HFFc6 (cell line): Measurements from ENCODE around the gene PRDM5. TPM values are rescaled to one million over a fixed set of nuclear protein-coding genes. Genes with fewer than 3 reads are reported as not detected.

Source experiments
- DNase-seq: peaks from one replicate; pipeline ENCODE4 v3.0.0-alpha.2; 2018
- H3K27ac Mint-ChIP-seq: 2 replicates; pipeline ENCODE4 v1.8.0; 2020; ENCODE audit warnings: mild to moderate bottlenecking, mixed read lengths
- H3K27me3 Mint-ChIP-seq: 2 replicates; pipeline ENCODE4 v1.8.0; 2021; ENCODE audit warnings: mild to moderate bottlenecking, moderate library complexity, mixed read lengths; ENCODE audit not compliant: insufficient read depth
- H3K36me3 Mint-ChIP-seq: 2 replicates; pipeline ENCODE4 v1.8.0; 2021; ENCODE audit warnings: low read depth, mixed read lengths
- H3K4me1 Mint-ChIP-seq: 2 replicates; pipeline ENCODE4 v1.8.0; 2020; ENCODE audit warnings: low read depth, mixed read lengths
- H3K4me3 Mint-ChIP-seq: 2 replicates; pipeline ENCODE4 v1.8.0; 2020; ENCODE audit warnings: mild to moderate bottlenecking, moderate library complexity, mixed read lengths
- H3K9me3 Mint-ChIP-seq: 2 replicates; pipeline ENCODE4 v1.8.0; 2020; ENCODE audit warnings: mild to moderate bottlenecking, mixed read lengths
- CTCF ChIP-seq: fragments of 200-600 bp; sonication (generic); IDR thresholded peaks from 2 replicates; pipeline ENCODE4 v1.5.0; 2021; ENCODE audit warnings: antibody characterized with exemption, mild to moderate bottlenecking
- total RNA-seq, 6 experiments: library from RNA; stranded (reverse); fragmentation: NEBNext Ultra II Directional; extraction: Animal tissue kit (Norgen Biotek cat#: 25700); gene quantifications; 2 replicates in 1 of 6; 3 replicates in 5 of 6; pipeline ENCODE4 v1.2.3, GENCODE V29; 2021

The PRDM5 gene
- total RNA-seq, 6 experiments from 2014 or later: 8.3 to 13.4 (median 12.5) TPM

GRCh38 chr4:120672558-120673147 lies 249.9 kb downstream of the PRDM5 start:
- Mint-ChIP-seq H3K4me3 (no peak overlapping the region), H3K27ac (no peak overlapping the region)

GRCh38 chr4:120672076-120672475 lies 250.4 kb downstream of the PRDM5 start:
- Mint-ChIP-seq H3K36me3 (peaks cover 12% of the 10 kb centered on the region; the same call in 1 of the 2 replicates), H3K4me1 (no peaks in the 10 kb centered on the region), H3K27ac (no peak overlapping the region), H3K27me3 (no peaks in the 10 kb centered on the region; the same call in 1 of the 2 replicates), H3K4me3 (no peak overlapping the region), H3K9me3 (peaks cover 16% of the 10 kb centered on the region; the same call in 1 of the 2 replicates)
- DNase-seq: no peak
- no peak for TF ChIP-seq CTCF

More at GRCh38 chr4:120672558-120673147, 249.9 kb downstream of the PRDM5 start:
- no peak for DNase-seq
- Mint-ChIP-seq H3K36me3 (peaks cover 12% of the 10 kb centered on the region; the same call in 1 of the 2 replicates), H3K27me3 (no peaks in the 10 kb centered on the region; the same call in 1 of the 2 replicates), H3K9me3 (peaks cover 16% of the 10 kb centered on the region; the same call in 1 of the 2 replicates), H3K4me1 (no peaks in the 10 kb centered on the region)
- TF ChIP-seq CTCF: no peak

DNA sequence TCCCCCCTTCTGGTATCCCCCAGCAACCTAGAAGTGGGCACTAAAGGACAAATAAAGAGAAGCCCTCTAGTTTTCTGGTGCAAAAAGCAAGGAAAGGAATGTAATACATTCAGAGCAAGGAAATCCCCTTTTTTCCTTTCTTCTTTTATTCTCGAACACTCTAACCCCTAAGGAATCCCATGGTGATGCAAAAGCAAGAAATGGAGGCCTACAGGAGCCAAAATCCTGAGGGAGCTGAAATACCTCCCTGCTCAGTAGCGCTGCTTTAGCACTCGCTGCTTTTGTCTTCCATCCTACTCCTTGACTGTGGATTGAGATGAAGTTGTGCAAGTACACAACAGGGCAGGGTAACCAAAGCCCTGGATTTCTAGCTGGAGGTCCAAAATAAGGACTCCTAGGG lies 251.0 kb downstream of the PRDM5 start:
- no peak for TF ChIP-seq CTCF
- Mint-ChIP-seq H3K9me3 (peaks cover 16% of the 10 kb centered on the region; the same call in 1 of the 2 replicates), H3K4me3 (no peak overlapping the region), H3K4me1 (no peaks in the 10 kb centered on the region), H3K36me3 (peaks cover 12% of the 10 kb centered on the region; the same call in 1 of the 2 replicates), H3K27me3 (no peaks in the 10 kb centered on the region; the same call in 1 of the 2 replicates), H3K27ac (no peak overlapping the region)
- DNase-seq: no peak

DNA sequence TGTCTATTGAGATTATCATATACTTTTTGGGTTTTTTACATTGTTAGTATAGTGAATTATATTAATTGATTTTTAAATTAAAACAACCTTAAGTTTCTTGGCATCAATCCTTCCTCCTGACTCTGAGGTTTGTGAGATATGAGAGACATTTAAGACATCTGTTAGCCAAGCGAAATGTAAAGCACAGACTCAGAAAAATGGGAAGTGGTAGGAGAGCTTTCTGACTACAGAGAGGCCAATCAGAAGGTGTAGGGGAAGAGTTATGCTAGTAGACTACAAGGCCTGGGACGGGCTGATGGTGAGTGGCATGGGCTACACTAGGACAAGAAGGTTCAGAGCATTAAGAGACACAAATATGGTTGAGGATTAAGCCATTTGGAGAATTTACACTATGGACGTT lies 255.4 kb downstream of the PRDM5 start:
- Mint-ChIP-seq H3K36me3 (peaks cover 3% of the 10 kb centered on the region; the same call in 1 of the 2 replicates), H3K27me3 (no peaks in the 10 kb centered on the region), H3K4me1 (no peaks in the 10 kb centered on the region), H3K9me3 (peaks cover 9% of the 10 kb centered on the region; the same call in 1 of the 2 replicates), H3K27ac (no peak overlapping the region), H3K4me3 (no peak overlapping the region)
- no peak for TF ChIP-seq CTCF
- no peak for DNase-seq

DNA sequence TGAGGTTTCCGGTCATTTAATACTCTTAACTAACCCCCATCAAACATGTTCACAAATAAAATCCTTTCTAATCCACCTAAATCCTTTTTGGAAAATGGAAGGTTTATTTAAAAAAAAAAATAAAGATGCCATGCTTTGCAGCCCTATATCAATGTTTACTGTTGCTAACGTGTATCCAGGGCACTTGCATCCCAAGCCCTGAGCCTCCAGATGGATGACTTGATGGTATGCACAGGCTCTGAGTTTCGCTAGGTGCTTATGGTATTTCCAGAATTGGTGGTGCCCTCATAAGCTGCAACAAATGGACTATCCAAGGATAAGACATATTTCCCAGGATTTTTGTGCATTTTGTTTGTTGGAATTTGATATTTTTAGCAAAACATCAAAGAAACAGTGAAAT lies 257.7 kb downstream of the PRDM5 start:
- Mint-ChIP-seq H3K4me1 (no peaks in the 10 kb centered on the region), H3K27me3 (no peaks in the 10 kb centered on the region), H3K27ac (no peak overlapping the region), H3K9me3 (no peaks in the 10 kb centered on the region), H3K4me3 (no peak overlapping the region), H3K36me3 (no peaks in the 10 kb centered on the region)
- TF ChIP-seq CTCF: no peak
- no peak for DNase-seq
